HepG2 (cell line): ENCODE measurements around the gene ELP4.

Experiments used
- ZNF121 ChIP-seq: sonication (generic); formaldehyde crosslinking; IDR thresholded peaks from 2 replicates; pipeline ENCODE4 v1.5.0; 2020; ENCODE audit warnings: mild to moderate bottlenecking, missing genetic modification reagents
- ZNF687 ChIP-seq: sonication (generic); formaldehyde crosslinking; IDR thresholded peaks from 2 replicates; pipeline ENCODE4 v1.5.1; 2020; ENCODE audit warnings: mild to moderate bottlenecking, missing genetic modification reagents, moderate library complexity

- no peak for TF ChIP-seq ZNF687 (CRISPR knock-in tag)
- no peak for TF ChIP-seq ZNF121 (CRISPR knock-in tag)
These were observed 278.5 kb downstream of the ELP4 start for GRCh38 chr11:31788085-31788484.
